Adrenal gland (tissue), 5 donors: ENCODE data around the gene GPR152.

Experiments used
- POLR2A ChIP-seq, 2 donors: fragments of 450-650 bp; IDR thresholded peaks; one replicate each; pipeline ENCODE4 v1.6.1; 2017; ENCODE audit warnings: antibody characterized with exemption in 2 of 2, mild to moderate bottlenecking in 2 of 2, moderate library complexity in 1 of 2
- TF ChIP-seq, protein P1 (sequence below), 6 experiments: fragments of 450-650 bp in 4 of 6; fragments of 200-600 bp in 2 of 6; sonication (generic) in 1 of 6; IDR thresholded peaks; 1 replicate in 5 of 6; 2 replicates in 1 of 6; pipeline versions ENCODE4 v1.5.1 to v1.8.0; 2016 to 2021; ENCODE audit warnings: antibody characterized with exemption in 6 of 6, mild to moderate bottlenecking in 2 of 6, moderate library complexity in 1 of 6
- donor health status: DM: no; HTN: no; CAD: no.

GRCh38 chr11:67404515-67405195, 47.9 kb downstream of the GPR152 start:
- TF ChIP-seq, protein P1, sequence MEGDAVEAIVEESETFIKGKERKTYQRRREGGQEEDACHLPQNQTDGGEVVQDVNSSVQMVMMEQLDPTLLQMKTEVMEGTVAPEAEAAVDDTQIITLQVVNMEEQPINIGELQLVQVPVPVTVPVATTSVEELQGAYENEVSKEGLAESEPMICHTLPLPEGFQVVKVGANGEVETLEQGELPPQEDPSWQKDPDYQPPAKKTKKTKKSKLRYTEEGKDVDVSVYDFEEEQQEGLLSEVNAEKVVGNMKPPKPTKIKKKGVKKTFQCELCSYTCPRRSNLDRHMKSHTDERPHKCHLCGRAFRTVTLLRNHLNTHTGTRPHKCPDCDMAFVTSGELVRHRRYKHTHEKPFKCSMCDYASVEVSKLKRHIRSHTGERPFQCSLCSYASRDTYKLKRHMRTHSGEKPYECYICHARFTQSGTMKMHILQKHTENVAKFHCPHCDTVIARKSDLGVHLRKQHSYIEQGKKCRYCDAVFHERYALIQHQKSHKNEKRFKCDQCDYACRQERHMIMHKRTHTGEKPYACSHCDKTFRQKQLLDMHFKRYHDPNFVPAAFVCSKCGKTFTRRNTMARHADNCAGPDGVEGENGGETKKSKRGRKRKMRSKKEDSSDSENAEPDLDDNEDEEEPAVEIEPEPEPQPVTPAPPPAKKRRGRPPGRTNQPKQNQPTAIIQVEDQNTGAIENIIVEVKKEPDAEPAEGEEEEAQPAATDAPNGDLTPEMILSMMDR (IDR thresholded peaks at IDR 0.05), result no peak
- no peak for TF ChIP-seq POLR2A (IDR thresholded peaks at IDR 0.05)
